IMR-90 (cell line): ENCODE measurements around the gene CDX1. TPM values are rescaled to one million over a fixed set of nuclear protein-coding genes. Genes with fewer than 3 reads are reported as not detected.
A peak's percentile ranks its signal among the peaks of the same experiment; 100 is the strongest.

Experiments
- ATAC-seq: fragments of 200-7000 bp; cut with Tn5 transposase; 2 replicates; pipeline ENCODE4 v1.9.1; 2020; ENCODE audit warnings: low read depth, mild to moderate bottlenecking, moderate library complexity
- BruUV-seq: library from RNA; stranded (reverse); fragments of 400-500 nt; replicated peaks from 2 replicates; lab custom pipeline; 2021; lab: Mats Ljungman, UMichigan
- CTCF ChIA-PET: fragments of 300-600 bp; formaldehyde crosslinking; extraction: SDS; loops from one replicate; lab custom pipeline; 2021; ENCODE audit warnings: antibody characterized with exemption; lab: Yijun Ruan, JAX
- POLR2A ChIA-PET: fragments of 300-600 bp; sonication (Branson Sonifier 250); formaldehyde crosslinking; loops from one replicate; lab custom pipeline; 2022; ENCODE audit warnings: antibody characterized with exemption; ENCODE audit not compliant: unreplicated experiment; lab: Charles Lee
- DNase-seq: peaks from one replicate; pipeline ENCODE4 v3.0.0; 2013
- H2AFZ ChIP-seq: replicated peaks from 2 replicates; pipeline ENCODE3; 2013; ENCODE audit warnings: low read length, mild to moderate bottlenecking; ENCODE audit not compliant: poor library complexity
- H2AK5ac ChIP-seq: 2 replicates; pipeline ENCODE4 v1.6.1; 2013; ENCODE audit warnings: low read depth, low read length, inconsistent platforms
- H2AK9ac ChIP-seq: replicated peaks from 2 replicates; pipeline ENCODE3; 2013; ENCODE audit warnings: mild to moderate bottlenecking, low read depth, low read length, moderate library complexity; ENCODE audit not compliant: poor library complexity
- H2BK120ac ChIP-seq: 2 replicates; pipeline ENCODE4 v1.6.1; 2013; ENCODE audit warnings: low read depth, low read length, inconsistent platforms
- H2BK15ac ChIP-seq: 3 replicates; pipeline ENCODE4 v1.6.1; 2013; ENCODE audit warnings: low read depth, low read length, inconsistent platforms
- H2BK20ac ChIP-seq: 2 replicates; pipeline ENCODE4 v1.6.1; 2013; ENCODE audit warnings: low read depth, mild to moderate bottlenecking, inconsistent platforms, low read length, moderate library complexity
- H2BK5ac ChIP-seq: 2 replicates; pipeline ENCODE4 v1.6.1; 2013; ENCODE audit warnings: mild to moderate bottlenecking, low read depth, low read length, inconsistent platforms; ENCODE audit not compliant: poor library complexity, severe bottlenecking
- H3K14ac ChIP-seq: replicated peaks from 2 replicates; pipeline ENCODE4 v1.6.1; 2013; ENCODE audit warnings: low read depth, low read length, inconsistent platforms
- H3K18ac ChIP-seq: 2 replicates; pipeline ENCODE4 v1.6.1; 2013; ENCODE audit warnings: low read depth, low read length, control low read depth
- H3K23ac ChIP-seq: 2 replicates; pipeline ENCODE4 v1.6.1; 2013; ENCODE audit warnings: low read depth, low read length, inconsistent platforms
- H3K27ac ChIP-seq: 2 replicates; pipeline ENCODE4 v1.5.1; 2013; ENCODE audit warnings: mild to moderate bottlenecking, control low read depth, low read length; ENCODE audit not compliant: insufficient read depth
- H3K27me3 ChIP-seq: 2 replicates; pipeline ENCODE4 v1.6.1; 2013; ENCODE audit warnings: low read length; ENCODE audit not compliant: control insufficient read depth, insufficient read depth
- H3K36me3 ChIP-seq: 2 replicates; pipeline ENCODE4 v1.6.1; 2013; ENCODE audit warnings: low read length, mixed read lengths; ENCODE audit not compliant: control insufficient read depth, insufficient read depth
- H3K4ac ChIP-seq: 2 replicates; pipeline ENCODE4 v1.6.1; 2013; ENCODE audit warnings: low read depth, low read length, inconsistent platforms
- H3K4me1 ChIP-seq: 2 replicates; pipeline ENCODE4 v1.6.1; 2013; ENCODE audit warnings: low read length, mixed read lengths; ENCODE audit not compliant: control insufficient read depth, insufficient read depth
- H3K4me2 ChIP-seq: 2 replicates; pipeline ENCODE4 v1.6.1; 2013; ENCODE audit warnings: low read depth, mild to moderate bottlenecking, control low read depth, low read length, moderate library complexity
- H3K4me3 ChIP-seq: 2 replicates; pipeline ENCODE4 v1.5.1; 2013; ENCODE audit warnings: low read depth, mild to moderate bottlenecking, control low read depth, low read length, moderate library complexity; ENCODE audit not compliant: insufficient read depth
- H3K56ac ChIP-seq: 2 replicates; pipeline ENCODE4 v1.6.1; 2013; ENCODE audit warnings: low read length, inconsistent platforms; ENCODE audit not compliant: insufficient read depth; ENCODE audit errors: extremely low read depth
- H3K79me1 ChIP-seq, 2 experiments: 2 replicates each; pipeline ENCODE4 v1.6.1; 2013; ENCODE audit warnings: low read length in 2 of 2, inconsistent platforms in 1 of 2, low read depth in 1 of 2
- H3K9ac ChIP-seq: 2 replicates; pipeline ENCODE4 v1.6.1; 2013; ENCODE audit warnings: low read depth, low read length, control low read depth
- H3K9me1 ChIP-seq: 2 replicates; pipeline ENCODE4 v1.6.1; 2013; ENCODE audit warnings: low read length, inconsistent platforms; ENCODE audit not compliant: insufficient read depth
- H3K9me3 ChIP-seq: 2 replicates; pipeline ENCODE4 v1.6.1; 2013; ENCODE audit warnings: low read length; ENCODE audit not compliant: control insufficient read depth, insufficient read depth
- H4K20me1 ChIP-seq: 2 replicates; pipeline ENCODE4 v1.6.1; 2013; ENCODE audit warnings: low read length, inconsistent platforms; ENCODE audit not compliant: insufficient read depth
- H4K5ac ChIP-seq: 2 replicates; pipeline ENCODE4 v1.6.1; 2013; ENCODE audit warnings: mild to moderate bottlenecking, low read depth, low read length, control low read depth
- H4K8ac ChIP-seq, 2 experiments: 2 replicates each; pipeline ENCODE4 v1.6.1; 2013; ENCODE audit warnings: low read depth in 2 of 2, low read length in 2 of 2, control low read depth in 1 of 2, inconsistent platforms in 1 of 2
- H4K91ac ChIP-seq: 2 replicates; pipeline ENCODE4 v1.6.1; 2013; ENCODE audit warnings: low read depth, low read length, inconsistent platforms; ENCODE audit not compliant: insufficient read depth
- CHD1 ChIP-seq: IDR thresholded peaks from 2 replicates; pipeline ENCODE4 v1.6.1; 2012; ENCODE audit warnings: low read depth, low read length, improper control_type of control experiment
- RFX5 ChIP-seq: IDR thresholded peaks from 2 replicates; pipeline ENCODE4 v1.8.0; 2012; ENCODE audit warnings: low read depth, mild to moderate bottlenecking, low read length, moderate library complexity
- WGBS, 2 experiments: methylation state at CpG; one replicate each; pipeline versions ENCODE4 v1.1.5 to v1.1.7; 2013; ENCODE audit warnings: missing lambda C conversion rate in 2 of 2; ENCODE audit not compliant: insufficient read length in 1 of 2; ENCODE audit errors: extremely low coverage in 2 of 2; 5-methylcytosine and 5-hydroxymethylcytosine counted together
- dilution Hi-C: fragments of 300-500 bp; cut with HindIII; formaldehyde crosslinking; loops from one replicate; pipeline ENCODE4 v1.14.3; 2018; ENCODE audit warnings: low sequenced_read_pairs; ENCODE audit not compliant: unreplicated experiment
- in situ Hi-C: fragments of 300-500 bp; cut with MboI; formaldehyde crosslinking; loops from 3 replicates; pipeline ENCODE4 v1.14.3; 2019; ENCODE audit warnings: low sequenced_read_pairs, inconsistent platforms, mixed read lengths
- intact Hi-C: fragments of 100-400 bp; cut with micrococcal nuclease; formaldehyde crosslinking; loops from 2 replicates; pipeline ENCODE4 v1.10.0; 2022
- polyA plus RNA-seq, 3 experiments: library from polyadenylated mRNA; depleted of rRNA; stranded (reverse); fragments of >200 nt; gene quantifications; 2 replicates each; pipeline ENCODE4 v1.2.3, GENCODE V29; 2012; ENCODE audit warnings: low replicate concordance in 1 of 3
- total RNA-seq: library from RNA; depleted of rRNA; stranded (reverse); fragments of >200 nt; gene quantifications from 2 replicates; pipeline ENCODE4 v1.2.3, GENCODE V29; 2012

Gene CDX1
- total and polyA plus RNA-seq, 2 of the 4 experiments (the other 2 are of a cell fraction), result 0.18 to 0.24 TPM

DNA sequence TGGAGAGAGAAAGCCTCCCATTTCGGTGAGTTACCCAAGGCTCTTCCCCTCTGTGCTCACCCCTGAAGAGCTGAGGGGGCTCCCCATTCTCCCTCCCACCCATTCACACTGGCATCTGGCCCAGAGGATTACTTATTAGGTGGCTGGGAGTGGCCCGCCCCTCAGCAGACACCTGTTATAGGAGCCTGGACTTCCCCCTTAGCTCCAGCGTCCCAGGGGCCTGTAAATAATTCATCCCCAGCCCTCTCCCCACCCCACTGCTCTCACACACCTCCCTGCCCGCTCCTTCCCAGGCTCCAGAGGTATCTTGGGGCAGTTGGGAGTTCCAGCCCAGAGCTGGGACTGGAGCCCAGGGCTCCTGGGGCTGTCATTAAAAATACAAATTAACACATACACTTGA lies 11.7 kb downstream of the CDX1 start:
- dilution Hi-C loops, result no loop called here
- H3K4me2 ChIP-seq, result no peak overlapping the region
- H3K9ac ChIP-seq, result no peak overlapping the region
- H4K8ac ChIP-seq, result no peak overlapping the region
- no peak overlapping the region for H4K5ac ChIP-seq
- no peaks in the 10 kb centered on the region for H3K79me1 ChIP-seq
- H3K56ac ChIP-seq, result no peak overlapping the region
- no peak overlapping the region for H2BK120ac ChIP-seq
- no peak for ATAC-seq
- H3K18ac ChIP-seq, result no peak overlapping the region
- DNase-seq, result no peak
- peaks cover 15% of the 10 kb centered on the region; the same call in 1 of the 2 replicates for H3K9me1 ChIP-seq
- H2BK5ac ChIP-seq, result no peak overlapping the region
- no peak overlapping the region for H2AK9ac ChIP-seq
- H3K14ac ChIP-seq, result no peak overlapping the region
- H3K27me3 ChIP-seq, result peaks cover 20% of the 10 kb centered on the region
- no peaks in the 10 kb centered on the region; the same call in 1 of the 2 replicates for H4K20me1 ChIP-seq
- in situ Hi-C loops, result no loop called here
- peak overlapping the region; percentile 23; the same call in 1 of the 2 replicates for H2AK5ac ChIP-seq
- H3K9me3 ChIP-seq, result no peaks in the 10 kb centered on the region
- no TSS peak for BruUV-seq
- H3K4me3 ChIP-seq, result no peak overlapping the region
- H2BK15ac ChIP-seq, result no peak overlapping the region
- TF ChIP-seq CHD1, result no peak
- TF ChIP-seq RFX5, result no peak
- no peak overlapping the region for H4K91ac ChIP-seq
- POLR2A ChIA-PET, result no interaction called here
- H3K36me3 ChIP-seq, result no peaks in the 10 kb centered on the region
- CTCF ChIA-PET, result interaction anchor here (1.8 kb wide), 1 partner anchor 28 kb away, joined by 5 read pairs; no protein-coding TSS in a partner anchor
- no peak overlapping the region for H3K27ac ChIP-seq
- no CpG with 5 or more reads among the region's 4 CpGs for WGBS, 2 experiments
- peaks cover 6% of the 10 kb centered on the region for H3K4me1 ChIP-seq
- H2AFZ ChIP-seq, result no peak overlapping the region
- intact Hi-C loops, result no loop called here
- H2BK20ac ChIP-seq, result no peak overlapping the region; the same call in 1 of the 2 replicates
- H3K23ac ChIP-seq, result no peak overlapping the region
- H3K4ac ChIP-seq, result no peak overlapping the region
